22Rv1 (cell line): Measurements from ENCODE around the gene OR1S1.

Source experiments
- H3K27ac ChIP-seq: fragments of 450-650 bp; 2 replicates; pipeline ENCODE4 v1.5.1; 2017
- ZFX ChIP-seq: fragments of 450-650 bp; IDR thresholded peaks from 2 replicates; pipeline ENCODE4 v1.6.1; 2017; ENCODE audit warnings: antibody characterized with exemption, borderline replicate concordance
- TF ChIP-seq, protein P1 (sequence below): fragments of 450-650 bp; IDR thresholded peaks from 2 replicates; pipeline ENCODE4 v1.5.1; 2017; ENCODE audit warnings: mild to moderate bottlenecking

Gene OR1S1

DNA sequence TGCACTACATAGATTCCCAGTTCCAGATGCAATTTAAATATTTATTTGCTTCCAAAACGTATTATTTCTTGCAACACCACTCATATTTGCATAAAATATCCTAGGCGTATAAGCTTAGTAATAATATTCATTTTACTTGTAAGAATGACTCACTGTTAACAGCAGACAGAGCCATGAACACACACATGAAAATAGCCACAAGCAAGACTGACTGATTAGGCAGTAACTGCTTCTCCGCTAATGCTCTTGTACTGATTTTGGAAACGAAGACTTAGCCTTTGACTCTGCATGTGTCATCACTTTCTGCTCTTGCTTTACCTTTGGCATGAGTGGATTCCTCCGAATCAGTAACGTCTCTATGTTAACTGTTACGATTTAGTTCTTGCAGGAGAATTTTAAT, 10.2 kb downstream of the OR1S1 start:
- no peak for TF ChIP-seq ZFX
- TF ChIP-seq, protein P1, sequence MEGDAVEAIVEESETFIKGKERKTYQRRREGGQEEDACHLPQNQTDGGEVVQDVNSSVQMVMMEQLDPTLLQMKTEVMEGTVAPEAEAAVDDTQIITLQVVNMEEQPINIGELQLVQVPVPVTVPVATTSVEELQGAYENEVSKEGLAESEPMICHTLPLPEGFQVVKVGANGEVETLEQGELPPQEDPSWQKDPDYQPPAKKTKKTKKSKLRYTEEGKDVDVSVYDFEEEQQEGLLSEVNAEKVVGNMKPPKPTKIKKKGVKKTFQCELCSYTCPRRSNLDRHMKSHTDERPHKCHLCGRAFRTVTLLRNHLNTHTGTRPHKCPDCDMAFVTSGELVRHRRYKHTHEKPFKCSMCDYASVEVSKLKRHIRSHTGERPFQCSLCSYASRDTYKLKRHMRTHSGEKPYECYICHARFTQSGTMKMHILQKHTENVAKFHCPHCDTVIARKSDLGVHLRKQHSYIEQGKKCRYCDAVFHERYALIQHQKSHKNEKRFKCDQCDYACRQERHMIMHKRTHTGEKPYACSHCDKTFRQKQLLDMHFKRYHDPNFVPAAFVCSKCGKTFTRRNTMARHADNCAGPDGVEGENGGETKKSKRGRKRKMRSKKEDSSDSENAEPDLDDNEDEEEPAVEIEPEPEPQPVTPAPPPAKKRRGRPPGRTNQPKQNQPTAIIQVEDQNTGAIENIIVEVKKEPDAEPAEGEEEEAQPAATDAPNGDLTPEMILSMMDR: no peak
- H3K27ac ChIP-seq: no peak overlapping the region

DNA sequence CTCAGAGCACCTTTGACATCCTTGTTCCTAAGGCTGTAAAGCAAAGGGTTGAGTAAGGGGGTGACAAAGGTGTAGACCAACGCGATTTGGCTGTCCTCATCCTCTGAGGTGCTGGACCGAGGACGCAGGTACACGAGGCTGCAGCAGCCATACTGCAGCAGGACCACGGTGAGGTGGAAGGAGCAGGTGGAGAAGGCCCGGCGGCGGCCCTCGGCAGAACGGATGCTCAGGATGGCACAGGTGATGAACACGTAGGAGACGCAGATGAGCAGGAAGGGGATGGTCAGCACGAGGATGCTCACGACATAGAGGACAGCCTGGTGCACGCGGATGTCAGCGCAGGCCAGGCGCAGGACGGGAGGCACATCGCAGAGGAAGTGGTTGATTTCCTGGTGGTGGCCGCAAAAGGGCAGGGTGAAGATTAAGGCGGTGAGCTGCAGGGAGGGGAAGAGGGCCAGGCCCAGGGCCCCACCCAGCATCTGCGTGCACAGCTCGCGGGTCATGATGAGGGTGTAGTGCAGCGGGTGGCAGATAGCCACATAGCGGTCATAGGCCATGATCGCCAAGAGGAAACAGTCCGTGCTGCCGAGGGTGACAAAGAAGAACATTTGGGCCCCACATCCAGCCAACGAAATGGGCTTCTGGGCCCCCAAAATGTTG, 15.6 kb downstream of the OR1S1 start:
- H3K27ac ChIP-seq: no peak overlapping the region
- TF ChIP-seq ZFX: no peak
- TF ChIP-seq, protein P1: no peak

DNA sequence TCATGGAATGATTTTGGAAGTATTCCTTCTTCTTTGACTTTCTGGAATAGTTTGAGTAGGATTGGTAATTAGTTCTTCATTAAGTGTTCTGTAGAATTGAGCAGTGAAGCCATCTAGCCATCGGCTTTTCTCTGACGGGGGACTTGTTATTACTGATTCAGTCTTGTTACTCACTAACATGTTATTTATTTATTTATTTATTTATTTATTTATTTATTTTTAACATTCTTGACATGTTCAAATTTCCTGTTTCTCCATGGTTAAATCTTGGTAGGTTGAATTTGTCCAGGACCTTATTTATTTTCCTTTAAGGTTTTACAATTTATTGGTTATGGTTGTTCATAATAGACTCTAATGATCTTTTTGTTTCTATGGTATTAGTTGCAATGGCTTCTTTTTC, 31.4 kb downstream of the OR1S1 start:
- no peak overlapping the region for H3K27ac ChIP-seq
- TF ChIP-seq, protein P1: no peak
- no peak for TF ChIP-seq ZFX

DNA sequence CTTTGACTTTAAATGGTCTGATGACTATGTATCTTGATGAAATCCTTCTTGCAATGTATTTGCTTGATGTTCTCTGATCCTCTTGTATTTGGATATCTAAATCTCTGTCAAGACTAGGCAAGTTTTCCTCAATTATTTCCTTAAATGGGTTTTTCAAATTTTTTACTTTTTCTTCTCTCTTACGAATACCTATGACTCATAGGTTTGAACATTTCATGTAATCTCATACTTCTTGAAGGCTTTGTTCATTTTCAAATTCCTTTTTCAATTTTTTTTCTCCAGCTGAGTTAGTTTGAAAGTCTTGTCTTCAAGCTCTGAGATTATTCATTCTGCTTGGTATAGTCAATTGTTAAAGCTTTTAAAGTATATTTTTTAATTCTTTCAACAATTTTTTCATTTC, 42.4 kb downstream of the OR1S1 start:
- TF ChIP-seq, protein P1: no peak
- TF ChIP-seq ZFX: no peak

DNA sequence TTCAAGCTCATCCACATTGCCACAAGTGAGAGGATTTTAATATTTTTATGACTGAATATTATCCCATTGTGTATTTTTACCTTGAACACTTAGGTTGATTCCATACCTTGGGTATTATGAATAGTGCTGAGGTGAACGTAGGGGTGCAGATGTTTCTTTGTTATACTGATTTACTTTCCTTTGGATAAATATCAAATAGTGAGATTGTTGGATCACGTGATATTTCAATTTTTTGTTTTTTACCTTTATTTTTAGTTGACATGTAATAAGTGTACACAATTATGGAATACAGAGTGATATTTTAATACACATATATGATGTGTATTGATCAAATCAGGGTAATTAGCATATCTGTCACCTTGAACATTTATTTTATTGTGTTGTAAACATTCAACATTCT, 47.5 kb downstream of the OR1S1 start:
- TF ChIP-seq, protein P1: no peak
- no peak for TF ChIP-seq ZFX
- no peak overlapping the region for H3K27ac ChIP-seq

More for the DNA sequence above, 42.4 kb downstream of the OR1S1 start:
- H3K27ac ChIP-seq: no peak overlapping the region
